Gastroesophageal sphincter (tissue), 4 donors: ENCODE results near the gene S100A4. TPM values are rescaled to one million over a fixed set of nuclear protein-coding genes. Genes with fewer than 3 reads are reported as not detected.
A peak's percentile ranks its signal among the peaks of the same experiment; 100 is the strongest.

Source experiments
- ATAC-seq: fragments of 150-250 bp; one replicate; pipeline ENCODE4 v1.9.1; 2016; ENCODE audit warnings: mild to moderate bottlenecking, moderate library complexity
- H3K27ac ChIP-seq, 4 donors: fragments of 200-600 bp; sonication (generic) in 3 of 4; 1 replicate in 3 of 4; 2 replicates in 1 of 4; pipeline ENCODE4 v1.5.1; 2016 to 2019
- H3K27me3 ChIP-seq: fragments of 200-600 bp; sonication (generic); one replicate; pipeline ENCODE4 v1.5.1; 2019
- H3K36me3 ChIP-seq, 2 donors: fragments of 200-600 bp; sonication (generic); one replicate each; pipeline ENCODE4 v1.5.1; 2019; ENCODE audit warnings: control low read depth in 1 of 2
- H3K4me1 ChIP-seq, 3 donors: fragments of 200-600 bp; sonication (generic); 1 replicate in 2 of 3; 2 replicates in 1 of 3; pipeline ENCODE4 v1.5.1; 2016 to 2019; ENCODE audit warnings: control low read depth in 2 of 3
- H3K4me3 ChIP-seq, 2 donors: fragments of 200-600 bp; sonication (generic); one replicate each; pipeline ENCODE4 v1.5.1; 2019; ENCODE audit warnings: mild to moderate bottlenecking in 1 of 2, moderate library complexity in 1 of 2
- H3K9me3 ChIP-seq, 3 donors: fragments of 200-600 bp; sonication (generic); one replicate each; pipeline ENCODE4 v1.5.1; 2017 to 2019; ENCODE audit warnings: control low read depth in 2 of 3
- CTCF ChIP-seq, 4 experiments: fragments of 200-600 bp in 2 of 4; fragments of 450-650 bp in 2 of 4; sonication (generic) in 1 of 4; IDR thresholded peaks; one replicate each; pipeline ENCODE4 v1.5.1; 2017 to 2019; ENCODE audit warnings: antibody characterized with exemption in 4 of 4, mild to moderate bottlenecking in 2 of 4, moderate library complexity in 2 of 4
- EP300 ChIP-seq: sonication (generic); formaldehyde crosslinking; IDR thresholded peaks from one replicate; pipeline ENCODE4 v1.6.1; 2017; ENCODE audit warnings: antibody characterized with exemption, mild to moderate bottlenecking
- POLR2A ChIP-seq, 2 donors: fragments of 450-650 bp; IDR thresholded peaks; one replicate each; pipeline ENCODE4 v1.6.1; 2017; ENCODE audit warnings: antibody characterized with exemption in 2 of 2, mild to moderate bottlenecking in 2 of 2, moderate library complexity in 1 of 2
- POLR2AphosphoS5 ChIP-seq: sonication (generic); formaldehyde crosslinking; IDR thresholded peaks from one replicate; pipeline ENCODE4 v1.6.1; 2017; ENCODE audit warnings: antibody characterized with exemption
- WGBS, 2 donors: methylation state at CpG; one replicate each; pipeline ENCODE4 v1.1.5; 2018; ENCODE audit warnings: low coverage in 1 of 2; 5-methylcytosine and 5-hydroxymethylcytosine counted together
- total RNA-seq, 4 donors: library from RNA; depleted of rRNA; stranded (reverse); fragments of >200 nt; gene quantifications; one replicate each; pipeline ENCODE4 v1.1.0, GENCODE V29; 2016

S100A4 gene
- total RNA-seq, 4 donors from 2014 or later, result 135 to 345 (median 259) TPM

- no peaks in the 10 kb centered on the region for H3K27me3 ChIP-seq
- peaks cover 0 to 54% (median 21%) of the 10 kb centered on the region in 3 donors for H3K4me1 ChIP-seq
- H3K9me3 ChIP-seq, result no peaks in the 10 kb centered on the region
- no peak for TF ChIP-seq CTCF (IDR thresholded peaks at IDR 0.05)
- TF ChIP-seq POLR2A (IDR thresholded peaks at IDR 0.05), result no peak
- TF ChIP-seq POLR2AphosphoS5, result no peak
- no peak for TF ChIP-seq EP300
- no peak for ATAC-seq
- H3K4me3 ChIP-seq, result no peak overlapping the region
- peak overlapping the region in 2 of 4 donors; percentile 98 to 99 for H3K27ac ChIP-seq
- H3K36me3 ChIP-seq, result peaks cover 0 to 13% of the 10 kb centered on the region in 2 donors
- 58 to 80% methylated on average over 2 of the region's 2 CpGs for WGBS, 2 donors
These were observed 13.4 kb downstream of the S100A4 start for GRCh38 chr1:153532181-153532580.

GRCh38 chr1:153531638-153532037 lies 14.0 kb downstream of the S100A4 start:
- Histone ChIP-seq H3K36me3 (peaks cover 0 to 13% of the 10 kb centered on the region in 2 donors), H3K27me3 (no peaks in the 10 kb centered on the region), H3K4me1 (peaks cover 0 to 49% (median 21%) of the 10 kb centered on the region in 3 donors), H3K4me3 (no peak overlapping the region), H3K27ac (peak overlapping the region in 2 of 4 donors; percentile 98 to 99), H3K9me3 (no peaks in the 10 kb centered on the region)
- no peak for TF ChIP-seq CTCF (IDR thresholded peaks at IDR 0.05)
- TF ChIP-seq POLR2A (IDR thresholded peaks at IDR 0.05), result no peak
- TF ChIP-seq POLR2AphosphoS5, result no peak
- no peak for TF ChIP-seq EP300
- no peak for ATAC-seq
- 74 to 75% methylated on average over 2 to 3 of the region's 3 CpGs for WGBS, 2 donors

GRCh38 chr1:153527683-153528040 lies 17.9 kb downstream of the S100A4 start:
- no peak for ATAC-seq
- H3K27me3 ChIP-seq, result no peaks in the 10 kb centered on the region
- no peaks in the 10 kb centered on the region for H3K9me3 ChIP-seq
- H3K4me3 ChIP-seq, result no peak overlapping the region
- H3K36me3 ChIP-seq, result peaks cover 0 to 4% of the 10 kb centered on the region in 2 donors
- H3K27ac ChIP-seq, result no peak overlapping the region
- peaks cover 0 to 26% (median 3%) of the 10 kb centered on the region in 3 donors for H3K4me1 ChIP-seq
- no peak for TF ChIP-seq CTCF (IDR thresholded peaks at IDR 0.05)
- WGBS, 2 donors, result 58 to 75% methylated on average over 2 to 5 of the region's 5 CpGs

GRCh38 chr1:153527023-153527682 lies 18.5 kb downstream of the S100A4 start:
- H3K27ac ChIP-seq, result no peak overlapping the region
- 72 to 75% methylated on average over 4 to 7 of the region's 8 CpGs for WGBS, 2 donors
- no peaks in the 10 kb centered on the region for H3K27me3 ChIP-seq
- H3K4me3 ChIP-seq, result no peak overlapping the region
- ATAC-seq, result no peak
- TF ChIP-seq POLR2A (IDR thresholded peaks at IDR 0.05) (no peak), POLR2AphosphoS5 (no peak), EP300 (no peak), CTCF (IDR thresholded peaks at IDR 0.05) (no peak)
- H3K4me1 ChIP-seq, result peaks cover 0 to 21% (median 0%) of the 10 kb centered on the region in 3 donors
- peaks cover 0 to 4% of the 10 kb centered on the region in 2 donors for H3K36me3 ChIP-seq
- no peaks in the 10 kb centered on the region for H3K9me3 ChIP-seq

GRCh38 chr1:153526132-153526543 lies 19.5 kb downstream of the S100A4 start:
- Histone ChIP-seq H3K27me3 (no peaks in the 10 kb centered on the region), H3K27ac (no peak overlapping the region), H3K36me3 (peaks cover 0 to 4% of the 10 kb centered on the region in 2 donors), H3K9me3 (no peaks in the 10 kb centered on the region), H3K4me1 (peaks cover 0 to 12% (median 0%) of the 10 kb centered on the region in 3 donors), H3K4me3 (no peak overlapping the region)
- 56 to 69% methylated on average over 7 of the region's 8 CpGs for WGBS, 2 donors
- no peak for ATAC-seq
- TF ChIP-seq EP300, result no peak
- no peak for TF ChIP-seq POLR2A (IDR thresholded peaks at IDR 0.05)
- TF ChIP-seq CTCF (IDR thresholded peaks at IDR 0.05), result no peak
- no peak for TF ChIP-seq POLR2AphosphoS5
